Adipocyte (in vitro differentiated cells): ENCODE results near the gene C1QTNF7.

Experiments
- DNase-seq: peaks from one replicate; pipeline ENCODE4 v3.0.0-alpha.2; 2015; ENCODE audit warnings: low read depth
- H3K27me3 ChIP-seq: replicated peaks from 2 replicates; pipeline ENCODE4 v1.7.0; 2013; ENCODE audit warnings: mild to moderate bottlenecking, low read length, moderate library complexity; ENCODE audit not compliant: control insufficient read depth, insufficient read depth
- H3K36me3 ChIP-seq: 2 replicates; pipeline ENCODE4 v1.7.0; 2013; ENCODE audit warnings: low read length, mild to moderate bottlenecking, moderate library complexity; ENCODE audit not compliant: control insufficient read depth, insufficient read depth, severe bottlenecking
- H3K4me1 ChIP-seq: 2 replicates; pipeline ENCODE4 v1.7.0; 2013; ENCODE audit warnings: mild to moderate bottlenecking, low read length, moderate library complexity; ENCODE audit not compliant: control insufficient read depth, insufficient read depth
- H3K4me3 ChIP-seq: 2 replicates; pipeline ENCODE4 v1.7.0; 2013; ENCODE audit warnings: mild to moderate bottlenecking, low read length, moderate library complexity
- H3K9ac ChIP-seq: 2 replicates; pipeline ENCODE4 v1.7.0; 2013; ENCODE audit warnings: mild to moderate bottlenecking, low read length, moderate library complexity
- H3K9me3 ChIP-seq: 2 replicates; pipeline ENCODE4 v1.7.0; 2013; ENCODE audit warnings: mild to moderate bottlenecking, low read length, moderate library complexity; ENCODE audit not compliant: control insufficient read depth

Gene C1QTNF7, protein sequence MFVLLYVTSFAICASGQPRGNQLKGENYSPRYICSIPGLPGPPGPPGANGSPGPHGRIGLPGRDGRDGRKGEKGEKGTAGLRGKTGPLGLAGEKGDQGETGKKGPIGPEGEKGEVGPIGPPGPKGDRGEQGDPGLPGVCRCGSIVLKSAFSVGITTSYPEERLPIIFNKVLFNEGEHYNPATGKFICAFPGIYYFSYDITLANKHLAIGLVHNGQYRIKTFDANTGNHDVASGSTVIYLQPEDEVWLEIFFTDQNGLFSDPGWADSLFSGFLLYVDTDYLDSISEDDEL

GRCh38 chr4:15427701-15428100, at the start of gene C1QTNF7:
Gene C1QTNF7 (plus strand): TSS chr4:15428033. CDS start chr4:15435744, 7,711 bp downstream.
- H3K4me3 ChIP-seq, result peak within 1 kb of the TSS; percentile 65
- H3K9me3 ChIP-seq, result no peaks in the 10 kb centered on the region
- peaks cover 30% of the 10 kb centered on the region for H3K4me1 ChIP-seq
- peak within 1 kb of the TSS; percentile 68 for H3K9ac ChIP-seq
- no peaks in the 10 kb centered on the region for H3K27me3 ChIP-seq
- no peaks in the 10 kb centered on the region for H3K36me3 ChIP-seq
- DNase-seq, result no peak

- peaks cover under 1% of the 10 kb centered on the region for H3K27me3 ChIP-seq
- peak; percentile 64 for DNase-seq
- no peaks in the 10 kb centered on the region for H3K9me3 ChIP-seq
- H3K36me3 ChIP-seq, result no peaks in the 10 kb centered on the region
- no peak overlapping the region for H3K9ac ChIP-seq
- no peak overlapping the region for H3K4me3 ChIP-seq
- H3K4me1 ChIP-seq, result peaks cover 19% of the 10 kb centered on the region
Measured at GRCh38 chr4:15378062-15378461, 49.8 kb upstream of the C1QTNF7 start.

- no peaks in the 10 kb centered on the region for H3K9me3 ChIP-seq
- no peaks in the 10 kb centered on the region for H3K36me3 ChIP-seq
- DNase-seq, result no peak
- peaks cover 19% of the 10 kb centered on the region for H3K4me1 ChIP-seq
- H3K27me3 ChIP-seq, result peaks cover under 1% of the 10 kb centered on the region
- H3K4me3 ChIP-seq, result no peak overlapping the region
- H3K9ac ChIP-seq, result no peak overlapping the region
Measured at GRCh38 chr4:15378493-15378892, 49.3 kb upstream of the C1QTNF7 start.

- H3K27me3 ChIP-seq, result peaks cover 30% of the 10 kb centered on the region
- H3K4me3 ChIP-seq, result no peak overlapping the region
- no peak for DNase-seq
- H3K9me3 ChIP-seq, result no peaks in the 10 kb centered on the region
- no peaks in the 10 kb centered on the region for H3K36me3 ChIP-seq
- H3K4me1 ChIP-seq, result peaks cover 12% of the 10 kb centered on the region
- H3K9ac ChIP-seq, result no peak overlapping the region
Measured at GRCh38 chr4:15381806-15382338, 46.0 kb upstream of the C1QTNF7 start.

- no peak for DNase-seq
- no peaks in the 10 kb centered on the region for H3K36me3 ChIP-seq
Measured at GRCh38 chr4:15382669-15383273, 45.1 kb upstream of the C1QTNF7 start.

GRCh38 chr4:15385515-15385914, 42.3 kb upstream of the C1QTNF7 start:
- Histone ChIP-seq H3K4me1 (no peaks in the 10 kb centered on the region), H3K4me3 (no peak overlapping the region), H3K9ac (no peak overlapping the region), H3K9me3 (no peaks in the 10 kb centered on the region), H3K36me3 (no peaks in the 10 kb centered on the region), H3K27me3 (peaks cover 57% of the 10 kb centered on the region)
- DNase-seq, result no peak

More at GRCh38 chr4:15382669-15383273, 45.1 kb upstream of the C1QTNF7 start:
- H3K27me3 ChIP-seq, result peaks cover 39% of the 10 kb centered on the region
- no peaks in the 10 kb centered on the region for H3K9me3 ChIP-seq
- H3K4me1 ChIP-seq, result peaks cover 8% of the 10 kb centered on the region
- no peak overlapping the region for H3K9ac ChIP-seq
- no peak overlapping the region for H3K4me3 ChIP-seq

GRCh38 chr4:15385928-15386327, 41.9 kb upstream of the C1QTNF7 start:
- no peak overlapping the region for H3K9ac ChIP-seq
- DNase-seq, result no peak
- H3K9me3 ChIP-seq, result no peaks in the 10 kb centered on the region
- no peaks in the 10 kb centered on the region for H3K36me3 ChIP-seq
- H3K4me3 ChIP-seq, result no peak overlapping the region
- no peaks in the 10 kb centered on the region for H3K4me1 ChIP-seq
- H3K27me3 ChIP-seq, result peaks cover 62% of the 10 kb centered on the region

- no peaks in the 10 kb centered on the region for H3K36me3 ChIP-seq
- no peak overlapping the region for H3K4me3 ChIP-seq
- H3K9me3 ChIP-seq, result no peaks in the 10 kb centered on the region
- H3K9ac ChIP-seq, result no peak overlapping the region
- peaks cover 53% of the 10 kb centered on the region for H3K27me3 ChIP-seq
- no peak for DNase-seq
- H3K4me1 ChIP-seq, result no peaks in the 10 kb centered on the region
Measured at GRCh38 chr4:15390494-15390893, 37.3 kb upstream of the C1QTNF7 start.

DNA sequence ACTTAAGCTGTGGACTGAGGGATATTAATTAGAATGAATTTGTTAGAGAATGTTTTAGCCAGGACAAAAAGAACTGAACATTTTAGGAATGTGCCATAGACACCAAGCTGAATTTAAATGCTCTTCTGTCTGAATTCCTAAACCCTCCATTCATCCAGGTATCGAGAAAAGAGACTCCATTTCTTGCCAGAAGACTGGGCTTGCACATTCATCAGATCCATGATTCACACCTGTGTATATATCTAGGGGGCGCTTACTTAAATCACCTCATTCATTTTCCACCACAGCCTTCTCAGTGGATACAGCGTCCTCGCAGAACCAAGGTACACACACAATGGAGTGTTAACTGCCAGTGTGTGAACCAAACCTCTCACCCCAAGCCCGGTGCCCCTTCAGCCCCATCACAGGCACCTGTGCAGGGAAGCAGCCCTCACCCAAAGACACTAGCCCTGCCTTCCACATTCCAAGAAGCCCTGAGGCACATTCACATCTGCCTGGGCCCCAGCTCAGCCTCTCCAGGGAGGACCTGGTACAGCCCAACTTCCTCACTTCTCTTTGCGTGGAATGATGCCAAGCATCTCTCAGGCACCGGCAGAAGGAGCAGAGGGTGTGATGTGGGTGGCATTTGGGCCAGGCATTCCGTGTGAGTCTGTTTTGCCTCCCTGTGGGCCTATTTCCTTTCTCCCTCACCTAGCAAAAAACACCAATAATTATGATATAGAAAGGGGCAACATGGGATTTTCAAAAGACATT, 35.6 kb upstream of the C1QTNF7 start:
- Histone ChIP-seq H3K27me3 (peaks cover 37% of the 10 kb centered on the region), H3K9me3 (no peaks in the 10 kb centered on the region), H3K4me1 (no peaks in the 10 kb centered on the region), H3K9ac (no peak overlapping the region), H3K4me3 (no peak overlapping the region), H3K36me3 (no peaks in the 10 kb centered on the region)
- no peak for DNase-seq

DNA sequence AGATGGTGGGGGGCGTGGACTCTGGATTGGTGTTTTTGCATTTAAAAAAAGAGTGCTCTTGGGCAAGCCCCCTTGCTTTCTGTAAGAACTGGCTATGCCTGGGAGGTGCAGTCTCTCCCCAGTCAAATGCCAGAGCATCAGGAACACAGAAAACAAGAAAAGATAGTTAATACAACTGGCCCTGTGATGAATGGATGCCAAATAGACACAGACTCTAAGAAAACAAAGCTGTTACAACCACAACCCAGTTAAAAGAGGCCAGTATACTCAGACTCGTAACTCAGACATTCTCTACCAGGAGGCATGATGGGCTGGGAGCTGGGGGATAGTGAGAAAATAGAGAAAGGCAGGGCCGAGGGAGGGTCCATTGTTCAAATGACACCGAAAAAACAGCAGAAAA, 32.5 kb upstream of the C1QTNF7 start:
- no peak overlapping the region for H3K9ac ChIP-seq
- H3K36me3 ChIP-seq, result no peaks in the 10 kb centered on the region

GRCh38 chr4:15396157-15396800, 31.6 kb upstream of the C1QTNF7 start:
- Histone ChIP-seq H3K27me3 (peaks cover 8% of the 10 kb centered on the region), H3K4me3 (no peak overlapping the region), H3K4me1 (peaks cover 18% of the 10 kb centered on the region), H3K9ac (no peak overlapping the region), H3K9me3 (no peaks in the 10 kb centered on the region), H3K36me3 (no peaks in the 10 kb centered on the region)
- DNase-seq, result peak; percentile 59

More for the DNA sequence above, 32.5 kb upstream of the C1QTNF7 start:
- peaks cover 15% of the 10 kb centered on the region for H3K27me3 ChIP-seq
- peaks cover 9% of the 10 kb centered on the region for H3K4me1 ChIP-seq
- no peak for DNase-seq
- no peak overlapping the region for H3K4me3 ChIP-seq
- H3K9me3 ChIP-seq, result no peaks in the 10 kb centered on the region
